GM12878 (cell line): ENCODE measurements around the gene TRAK2. TPM values are rescaled to one million over a fixed set of nuclear protein-coding genes. Genes with fewer than 3 reads are reported as not detected.

Experiments used
- ATF7 ChIP-seq: fragments of 450-650 bp; IDR thresholded peaks from 2 replicates; pipeline ENCODE4 v1.6.1; 2016; ENCODE audit warnings: low read depth, mild to moderate bottlenecking
- CREM ChIP-seq: IDR thresholded peaks from 2 replicates; pipeline ENCODE4 v1.6.1; 2014; ENCODE audit warnings: antibody characterized with exemption, low read depth
- CUX1 ChIP-seq: IDR thresholded peaks from 2 replicates; pipeline ENCODE4 v1.6.1; 2012; ENCODE audit warnings: improper control_type of control experiment, low read depth, low read length; ENCODE audit not compliant: insufficient replicate concordance
- DPF2 ChIP-seq: fragments of 450-650 bp; IDR thresholded peaks from 2 replicates; pipeline ENCODE4 v1.6.1; 2017; ENCODE audit warnings: mild to moderate bottlenecking
- EP300 ChIP-seq, 2 experiments: fragments of 150-350 bp in 1 of 2; IDR thresholded peaks; 2 replicates each; pipeline ENCODE4 v1.6.1; 2011 to 2012; ENCODE audit warnings: low read depth in 2 of 2, low read length in 2 of 2, borderline replicate concordance in 1 of 2, improper control_type of control experiment in 1 of 2, inconsistent platforms in 1 of 2; ENCODE audit not compliant: control insufficient read depth in 1 of 2
- FOXK2 ChIP-seq: fragments of 450-650 bp; IDR thresholded peaks from 2 replicates; pipeline ENCODE4 v1.6.1; 2017; ENCODE audit warnings: mild to moderate bottlenecking, moderate library complexity
- HDAC2 ChIP-seq: fragments of 200-600 bp; sonication (generic); IDR thresholded peaks from 2 replicates; pipeline ENCODE4 v1.6.1; 2017
- MEF2A ChIP-seq: IDR thresholded peaks from 2 replicates; pipeline ENCODE4 v1.6.1; 2011; ENCODE audit warnings: low read depth, mild to moderate bottlenecking, low read length, moderate library complexity; ENCODE audit not compliant: insufficient read depth
- NBN ChIP-seq: fragments of 450-650 bp; IDR thresholded peaks from 2 replicates; pipeline ENCODE4 v1.6.1; 2016
- PRDM15 ChIP-seq: fragments of 450-650 bp; formaldehyde crosslinking; IDR thresholded peaks from 2 replicates; pipeline ENCODE4 v1.4.0; 2020; ENCODE audit warnings: mild to moderate bottlenecking, moderate library complexity
- RCOR1 ChIP-seq: conservative IDR thresholded peaks from 2 replicates; pipeline ENCODE4 v1.6.1; 2012; ENCODE audit warnings: low read depth, low read length, improper control_type of control experiment
- RUNX3 ChIP-seq: IDR thresholded peaks from 2 replicates; pipeline ENCODE4 v1.6.1; 2012; ENCODE audit warnings: low read length, inconsistent platforms
- STAT1 ChIP-seq: fragments of 450-650 bp; conservative IDR thresholded peaks from 2 replicates; pipeline ENCODE4 v1.6.1; 2014; ENCODE audit warnings: antibody characterized with exemption, mild to moderate bottlenecking
- TBL1XR1 ChIP-seq: IDR thresholded peaks from 2 replicates; pipeline ENCODE4 v1.6.1; 2012; ENCODE audit warnings: low read depth, low read length, improper control_type of control experiment
- TCF12 ChIP-seq: IDR thresholded peaks from 2 replicates; pipeline ENCODE4 v1.6.1; 2011; ENCODE audit warnings: low read depth, mild to moderate bottlenecking, low read length
- TCF7 ChIP-seq: IDR thresholded peaks from 2 replicates; pipeline ENCODE4 v1.6.1; 2014; ENCODE audit warnings: antibody characterized with exemption, borderline replicate concordance
- ZBED1 ChIP-seq: IDR thresholded peaks from 2 replicates; pipeline ENCODE4 v1.6.1; 2016; ENCODE audit warnings: borderline replicate concordance
- ZNF207 ChIP-seq: fragments of 450-650 bp; IDR thresholded peaks from 2 replicates; pipeline ENCODE4 v1.6.1; 2014; ENCODE audit warnings: antibody characterized with exemption, mild to moderate bottlenecking, borderline replicate concordance
- ZNF384 ChIP-seq: IDR thresholded peaks from 2 replicates; pipeline ENCODE4 v1.6.1; 2012; ENCODE audit warnings: low read depth, mild to moderate bottlenecking, low read length, improper control_type of control experiment, borderline replicate concordance
- ZNF687 ChIP-seq: fragments of 450-650 bp; IDR thresholded peaks from 2 replicates; pipeline ENCODE4 v1.6.1; 2017; ENCODE audit warnings: mild to moderate bottlenecking, moderate library complexity
- polyA plus RNA-seq, 11 experiments: library from polyadenylated mRNA; depleted of rRNA in 4 of 11; unstranded in 6 of 11; stranded (reverse) in 5 of 11; fragments of >200 nt; fragmentation: Nextera tagmentation in 4 of 11; fragmentation: Illumina TruSeq in 1 of 11; extraction: Ambion mirVana in 4 of 11; extraction: Trizol in 1 of 11; gene quantifications; 1 replicate in 1 of 11; 2 replicates in 10 of 11; pipeline versions ENCODE4 v1.2.1 to v1.2.3, GENCODE V29; 2011 to 2016; ENCODE audit warnings: inconsistent platforms in 2 of 11, missing spikeins in 2 of 11, low read depth in 1 of 11
- total RNA-seq, 4 experiments: library from RNA; depleted of rRNA in 3 of 4; stranded (reverse); fragments of >200 nt in 3 of 4; fragmentation: Illumina TruSeq in 1 of 4; extraction: Trizol in 1 of 4; gene quantifications; 2 replicates each; pipeline versions ENCODE4 v1.2.1 to v1.2.3, GENCODE V29; 2013 to 2021

The TRAK2 gene
- total and polyA plus RNA-seq, 10 of the 15 experiments (the other 5 are each of a cell fraction or from before 2014, with no cell fraction given) = 5.2 to 20.0 (median 11.8) TPM

- TF ChIP-seq CUX1 (no peak), STAT1 (no peak), ZBED1 (no peak), MEF2A (peak; percentile 64), ZNF687 (no peak), PRDM15 (no peak), CREM (no peak), TCF7 (no peak), ZNF207 (no peak), ZNF384 (peak; percentile 72; the same call in 1 of the 2 replicates), RUNX3 (peak; percentile 46), TBL1XR1 (no peak), ATF7 (no peak), TCF12 (no peak), NBN (peak; percentile 43; the same call in 1 of the 2 replicates), RCOR1 (no peak), FOXK2 (no peak), DPF2 (no peak), EP300 (IDR thresholded peaks at IDR 0.05; ENCODE audit: borderline replicate concordance in 1 of 2, control insufficient read depth in 1 of 2, low read depth in 2 of 2, low read length in 2 of 2) (no peak), HDAC2 (no peak)
These were observed 9.8 kb downstream of the TRAK2 start (continued) for GRCh38 chr2:201441409-201441808.
